ENCODE results near the gene SGPL1.
"Not testable (repeated sequence)": the region's sequence is repeated elsewhere in the genome, so short reads cannot be mapped to it uniquely, and the experiment has no call there.

The SGPL1 gene

DNA sequence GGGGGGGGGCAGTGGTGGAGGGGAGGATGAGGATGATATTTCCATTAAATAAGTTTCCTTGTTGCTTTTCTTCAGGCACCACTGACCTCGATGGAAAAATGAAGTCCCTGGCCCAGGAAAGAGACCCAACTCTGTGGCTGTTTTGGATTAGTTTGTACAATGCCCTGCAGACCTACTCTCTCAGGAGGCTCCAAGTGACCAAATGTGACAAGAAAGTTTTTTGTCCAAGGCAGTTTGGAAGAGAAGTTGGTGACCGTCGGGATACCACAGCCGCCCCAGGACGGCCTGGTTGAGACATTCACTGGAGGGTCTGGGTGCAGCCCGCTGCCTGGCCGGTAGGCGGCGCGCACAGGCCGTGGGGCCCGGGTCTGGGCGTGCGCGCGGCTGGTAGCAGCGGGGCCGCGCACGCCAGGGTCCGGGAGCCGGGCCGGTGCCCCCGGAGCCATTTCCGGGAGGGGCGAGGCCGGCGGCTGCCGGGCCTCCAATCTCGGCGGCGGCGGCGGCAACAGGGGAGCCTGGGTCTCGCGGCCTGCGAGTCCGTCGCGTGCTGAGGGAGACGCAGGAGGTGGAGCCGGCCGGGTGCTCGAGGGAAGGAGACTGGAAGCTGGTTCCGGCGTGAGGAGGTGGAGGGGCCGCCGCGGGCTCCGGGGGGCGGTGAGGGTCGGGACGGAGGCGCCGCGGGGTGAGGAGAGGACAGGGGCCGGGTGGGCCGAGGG, at the start of gene SGPL1:
Gene SGPL1 (plus strand): TSS at position 445 of the 716 bp plus-strand sequence. CDS start 906 bp downstream, outside the sequence.
- DNase-seq (ENCODE audit: low spot score): peak; percentile 72

DNA sequence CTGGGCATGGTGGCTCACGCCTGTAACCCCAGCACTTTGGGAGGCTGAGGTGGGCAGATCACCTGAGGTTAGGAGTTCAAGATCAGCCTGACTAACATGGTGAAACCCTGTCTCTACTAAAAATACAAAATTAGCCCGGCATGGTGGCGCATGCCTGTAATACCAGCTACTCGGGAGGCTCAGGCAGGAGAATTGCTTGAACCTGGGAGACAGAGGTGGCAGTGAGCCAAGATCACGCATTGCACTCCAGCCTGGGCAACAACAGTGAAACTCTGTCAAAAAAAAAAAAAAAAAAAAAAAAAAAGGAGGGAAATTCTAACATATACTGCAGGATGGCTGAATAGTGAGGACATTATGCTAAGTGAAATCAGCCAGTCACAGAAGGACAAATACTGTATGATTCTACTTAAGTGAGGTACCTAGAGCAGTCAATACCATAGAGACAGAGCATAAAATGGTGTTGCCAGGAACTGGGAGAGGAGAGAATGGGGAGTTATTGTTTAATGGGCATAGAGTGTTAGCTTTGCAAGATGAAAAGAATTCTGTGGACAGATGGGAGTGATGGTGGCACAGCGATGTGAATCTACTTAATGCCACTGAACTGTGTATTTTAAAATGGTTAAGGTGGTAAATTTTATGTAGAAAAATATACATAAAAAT, 47.6 kb upstream of the SGPL1 start:
- DNase-seq (ENCODE audit: low spot score): not testable (repeated sequence)

GRCh38 chr10:70769121-70769520, 46.6 kb upstream of the SGPL1 start:
- no peak for DNase-seq (ENCODE audit: low spot score)

- no peak for DNase-seq (ENCODE audit: low spot score)
Observed at GRCh38 chr10:70770001-70770400, 45.7 kb upstream of the SGPL1 start.

- DNase-seq (ENCODE audit: low spot score): not testable (repeated sequence)
Observed at GRCh38 chr10:70770516-70770915, 45.2 kb upstream of the SGPL1 start.

- no peak for DNase-seq (ENCODE audit: low spot score)
Observed at GRCh38 chr10:70771311-70772194, 44.2 kb upstream of the SGPL1 start.

GRCh38 chr10:70772627-70773026, 43.1 kb upstream of the SGPL1 start:
- DNase-seq (ENCODE audit: low spot score): no peak

DNA sequence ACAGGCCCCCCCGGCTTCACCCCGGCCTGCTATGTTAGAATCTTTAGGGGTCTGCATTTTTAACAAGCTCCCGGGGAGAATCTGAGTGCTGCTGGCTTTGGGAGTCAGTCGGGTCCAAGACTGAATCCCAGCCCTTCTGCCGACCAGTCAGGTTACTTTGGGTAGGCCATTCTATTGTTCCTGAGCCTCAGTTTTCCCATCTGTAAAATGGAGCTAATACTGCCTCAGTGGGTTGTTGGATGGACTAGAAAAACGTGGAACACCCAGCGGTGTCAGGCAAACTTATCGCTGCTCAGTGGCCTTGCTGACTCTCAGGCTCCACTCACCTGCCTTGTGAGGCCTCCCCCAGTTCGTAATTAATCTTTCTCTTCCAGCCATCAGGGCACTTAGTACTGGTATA, 42.3 kb upstream of the SGPL1 start:
- DNase-seq (ENCODE audit: low spot score): no peak

DNA sequence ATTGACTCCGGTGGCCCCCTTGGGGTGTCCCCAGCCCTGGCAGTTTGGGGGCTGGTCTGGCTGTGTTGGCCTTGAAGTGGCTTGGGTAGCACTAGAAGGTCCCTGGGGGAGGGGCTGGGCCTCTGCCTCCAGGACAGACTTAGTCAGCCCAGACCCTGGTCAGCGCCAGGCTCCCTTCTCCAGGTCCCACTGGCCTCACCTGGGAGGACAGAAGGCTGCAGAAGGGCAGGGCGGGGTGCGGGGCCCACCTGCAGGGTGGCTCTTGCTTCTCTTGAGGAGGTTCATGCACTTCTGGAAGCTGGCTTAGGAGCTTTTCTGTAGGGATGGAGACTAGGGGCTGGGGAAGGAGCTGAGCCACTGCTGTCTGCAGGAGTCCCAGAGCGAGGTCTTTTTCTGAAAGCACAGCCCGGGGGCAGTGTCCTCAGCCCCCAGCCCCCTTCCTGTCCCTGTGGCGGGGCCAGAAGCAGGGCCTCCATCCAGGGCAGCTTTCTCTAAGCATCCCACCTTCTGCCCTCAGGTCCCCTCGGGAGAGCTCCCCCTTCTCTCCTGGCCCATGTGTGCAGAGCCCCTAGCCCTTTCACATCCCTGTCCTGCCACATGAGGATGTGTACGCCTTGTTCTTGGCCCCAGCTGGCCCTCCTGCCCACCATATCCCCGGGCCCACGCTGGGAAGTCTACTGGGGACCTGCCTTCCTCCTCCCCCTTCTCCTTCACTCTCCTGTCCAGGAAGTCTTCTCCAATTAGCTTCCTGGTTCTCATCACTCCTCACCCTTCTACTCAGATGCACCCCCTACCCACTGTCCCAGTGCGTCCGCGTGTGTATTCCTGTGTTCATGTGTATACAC, 41.6 kb upstream of the SGPL1 start:
- no peak for DNase-seq (ENCODE audit: low spot score)

- DNase-seq (ENCODE audit: low spot score): no peak
Observed at GRCh38 chr10:70774810-70775678, 40.7 kb upstream of the SGPL1 start.

DNA sequence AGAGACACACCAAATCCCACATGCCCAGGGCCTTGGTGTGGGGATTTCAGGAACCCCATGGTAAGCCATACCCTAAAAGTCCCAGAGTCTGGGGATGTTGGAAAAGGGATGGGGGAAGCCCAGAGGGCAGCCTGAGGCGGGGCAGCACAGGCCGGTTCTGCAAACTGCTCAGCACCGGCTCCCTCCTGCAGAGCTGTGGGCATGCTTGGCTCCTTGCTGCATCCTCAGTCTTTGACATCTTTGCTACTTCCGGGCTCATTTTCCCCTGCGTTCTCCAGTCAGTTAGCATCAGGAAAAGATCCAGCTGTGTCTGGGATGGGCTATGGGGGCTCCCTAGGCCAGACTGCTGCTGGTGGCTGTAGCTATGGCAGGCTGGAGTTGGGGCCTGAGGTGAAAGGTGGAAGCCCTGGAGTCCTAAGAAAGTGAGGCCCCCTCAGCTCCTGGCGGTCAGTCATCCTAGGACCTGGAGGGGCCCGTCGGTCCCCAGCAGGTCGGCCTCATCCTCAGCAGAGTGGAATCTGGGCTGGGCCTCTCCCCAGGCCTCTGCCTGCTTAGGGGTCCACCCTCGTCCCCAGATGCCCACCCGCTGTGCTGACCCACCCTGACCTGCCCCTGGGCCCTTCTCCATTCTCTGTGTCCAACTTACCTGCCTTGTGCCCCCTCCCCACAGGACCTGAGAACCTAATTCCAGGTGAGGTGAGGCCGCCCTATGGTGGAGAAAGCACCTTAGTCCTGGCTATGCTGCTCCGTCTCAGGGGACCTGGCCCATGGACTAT, 39.9 kb upstream of the SGPL1 start:
- no peak for DNase-seq (ENCODE audit: low spot score)

DNA sequence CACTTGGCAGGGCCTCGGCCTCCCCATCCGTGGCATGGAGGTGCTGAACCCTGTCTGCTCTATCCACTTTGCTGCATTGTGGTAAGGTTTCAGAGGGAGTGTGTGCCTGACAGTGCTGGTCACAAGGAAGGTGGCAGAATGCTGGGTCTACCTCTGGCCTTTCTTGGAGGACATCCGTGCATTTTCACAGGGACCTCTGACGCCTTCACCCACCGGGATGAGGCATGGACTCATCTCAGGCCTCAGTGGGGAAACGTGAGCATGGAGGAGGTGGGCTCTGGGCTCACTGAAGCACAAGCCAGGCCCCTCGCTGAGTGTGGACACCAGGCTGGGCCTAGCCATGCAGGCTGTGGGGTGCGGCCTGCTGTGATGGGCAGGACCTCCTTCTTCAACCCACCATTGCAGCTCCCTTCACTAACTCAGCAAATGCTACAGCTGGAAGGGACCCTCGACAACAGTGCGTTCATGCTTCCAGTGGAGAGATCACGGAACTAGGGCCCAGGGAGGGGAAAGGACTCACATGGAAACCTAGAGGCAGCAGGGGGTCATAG, 39.2 kb upstream of the SGPL1 start:
- no peak for DNase-seq (ENCODE audit: low spot score)

GRCh38 chr10:70777063-70777875, 38.5 kb upstream of the SGPL1 start:
- DNase-seq (ENCODE audit: low spot score): no peak

GRCh38 chr10:70778267-70778924, 37.4 kb upstream of the SGPL1 start:
- no peak for DNase-seq (ENCODE audit: low spot score)

- peak; percentile 67 for DNase-seq (ENCODE audit: low spot score)
Observed at GRCh38 chr10:70779088-70779487, 36.7 kb upstream of the SGPL1 start.

GRCh38 chr10:70779511-70780369, 36.0 kb upstream of the SGPL1 start:
- DNase-seq (ENCODE audit: low spot score): no peak

GRCh38 chr10:70780370-70780760, 35.4 kb upstream of the SGPL1 start:
- DNase-seq (ENCODE audit: low spot score): no peak

All from pons (tissue), 1 donor.